ENCODE measurements around the gene REG4. TPM values are rescaled to one million over a fixed set of nuclear protein-coding genes. Genes with fewer than 3 reads are reported as not detected.

The REG4 gene
- total RNA-seq, 1 experiment from 2014 or later, result not detected

GRCh38 chr1:119779869-119780356, 31.3 kb downstream of the REG4 start:
- Histone ChIP-seq H3K27ac (ENCODE audit: low read length) (no peak overlapping the region), H3K4me1 (ENCODE audit: control insufficient read depth, insufficient read depth, low read length) (0 out of 2 replicates have a peak, but pooled peaks cover 9% of the 10 kb centered on the region), H3K27me3 (ENCODE audit: control insufficient read depth, insufficient read depth, low read length) (peaks cover 21% of the 10 kb centered on the region), H3K36me3 (ENCODE audit: control insufficient read depth, insufficient read depth, low read length) (no peaks in the 10 kb centered on the region), H3K9me3 (ENCODE audit: control insufficient read depth, insufficient read depth, low read depth, low read length) (no peaks in the 10 kb centered on the region), H3K4me3 (ENCODE audit: low read depth in 2 of 2, low read length in 2 of 2) (peak overlapping the region in 1 of 2 experiments; percentile 8; a peak in 1 of 4 replicates)
- no peak for TF ChIP-seq POLR2AphosphoS5 (IDR thresholded peaks at IDR 0.05; ENCODE audit: low read depth, low read length)
- no peak for TF ChIP-seq SIN3A (IDR thresholded peaks at IDR 0.05; ENCODE audit: borderline replicate concordance, insufficient read depth, low read depth, low read length)
- no peak for TF ChIP-seq CTCF (IDR thresholded peaks at IDR 0.05)
- TF ChIP-seq REST (IDR thresholded peaks at IDR 0.05; ENCODE audit: insufficient read depth in 1 of 2, low read depth in 2 of 2, low read length in 1 of 2), result no peak
- TF ChIP-seq TCF7L2 (IDR thresholded peaks at IDR 0.05; ENCODE audit: low read depth, low read length), result no peak
- DNase-seq (ENCODE audit: low read depth, low spot score) (no peak), ATAC-seq (peak; percentile 79)
- CTCF ChIA-PET, result no interaction called here
- in situ Hi-C loops (cut with HindIII; ENCODE audit: low pct_unique_long_range_greater_than_20kb, low sequenced_read_pairs), result no loop called here
- POLR2A ChIA-PET, result no interaction called here
- BruUV-seq (replicated peaks), result no TSS peak
- intact Hi-C loops (cut with micrococcal nuclease; ENCODE audit: unreplicated experiment), result no loop called here

GRCh38 chr1:119778886-119779560, 32.2 kb downstream of the REG4 start:
- intact Hi-C loops (cut with micrococcal nuclease; ENCODE audit: unreplicated experiment) (no loop called here), in situ Hi-C loops (cut with HindIII; ENCODE audit: low pct_unique_long_range_greater_than_20kb, low sequenced_read_pairs) (no loop called here)
- no peak overlapping the region for H3K4me3 ChIP-seq (ENCODE audit: low read depth in 2 of 2, low read length in 2 of 2)
- no peak overlapping the region for H3K27ac ChIP-seq (ENCODE audit: low read length)
- H3K27me3 ChIP-seq (ENCODE audit: control insufficient read depth, insufficient read depth, low read length), result peaks cover 17% of the 10 kb centered on the region
- no peak for TF ChIP-seq POLR2AphosphoS5 (IDR thresholded peaks at IDR 0.05; ENCODE audit: low read depth, low read length)
- TF ChIP-seq CTCF (IDR thresholded peaks at IDR 0.05), result no peak
- TF ChIP-seq SIN3A (IDR thresholded peaks at IDR 0.05; ENCODE audit: borderline replicate concordance, insufficient read depth, low read depth, low read length), result no peak
- TF ChIP-seq REST (IDR thresholded peaks at IDR 0.05; ENCODE audit: insufficient read depth in 1 of 2, low read depth in 2 of 2, low read length in 1 of 2), result no peak
- TF ChIP-seq TCF7L2 (IDR thresholded peaks at IDR 0.05; ENCODE audit: low read depth, low read length), result no peak
- ChIA-PET POLR2A (no interaction called here), CTCF (no interaction called here)
- no peak for DNase-seq (ENCODE audit: low read depth, low spot score)
- 0 out of 2 replicates have a peak, but pooled peaks cover 9% of the 10 kb centered on the region for H3K4me1 ChIP-seq (ENCODE audit: control insufficient read depth, insufficient read depth, low read length)
- no peak for ATAC-seq
- H3K9me3 ChIP-seq (ENCODE audit: control insufficient read depth, insufficient read depth, low read depth, low read length), result no peaks in the 10 kb centered on the region
- BruUV-seq (replicated peaks), result no TSS peak
- H3K36me3 ChIP-seq (ENCODE audit: control insufficient read depth, insufficient read depth, low read length), result no peaks in the 10 kb centered on the region

All from Panc1 (cell line).